ENCODE measurements around the gene SPG11. TPM values are rescaled to one million over a fixed set of nuclear protein-coding genes. Genes with fewer than 3 reads are reported as not detected.

Gene SPG11
- total RNA-seq, 1 experiment from 2014 or later, result 55.0 TPM

GRCh38 chr15:44516436-44516835 is 147.0 kb downstream of the SPG11 start:
- intact Hi-C loops (cut with micrococcal nuclease; ENCODE audit: unreplicated experiment), result no loop called here
- no peak overlapping the region for H3K27ac ChIP-seq (ENCODE audit: low read length)
- no peaks in the 10 kb centered on the region for H3K27me3 ChIP-seq (ENCODE audit: control insufficient read depth, insufficient read depth, low read length)
- no peaks in the 10 kb centered on the region for H3K4me1 ChIP-seq (ENCODE audit: control insufficient read depth, insufficient read depth, low read length)
- CTCF ChIA-PET, result no interaction called here
- H3K9me3 ChIP-seq (ENCODE audit: control insufficient read depth, insufficient read depth, low read depth, low read length), result no peaks in the 10 kb centered on the region
- POLR2A ChIA-PET, result interaction anchor here (0.6 kb wide), 1 partner anchor 163 kb away, joined by 3 read pairs; no protein-coding TSS in a partner anchor
- in situ Hi-C loops (cut with HindIII; ENCODE audit: low pct_unique_long_range_greater_than_20kb, low sequenced_read_pairs), result no loop called here
- H3K36me3 ChIP-seq (ENCODE audit: control insufficient read depth, insufficient read depth, low read length), result peaks cover 29% of the 10 kb centered on the region; the same call in 1 of the 2 replicates
- ATAC-seq (no peak), DNase-seq (ENCODE audit: low read depth, low spot score) (no peak)
- TF ChIP-seq SIN3A (IDR thresholded peaks at IDR 0.05; ENCODE audit: borderline replicate concordance, insufficient read depth, low read depth, low read length), result no peak
- TF ChIP-seq REST (IDR thresholded peaks at IDR 0.05; ENCODE audit: insufficient read depth in 1 of 2, low read depth in 2 of 2, low read length in 1 of 2), result no peak
- TF ChIP-seq TCF7L2 (IDR thresholded peaks at IDR 0.05; ENCODE audit: low read depth, low read length), result no peak
- no peak for TF ChIP-seq CTCF (IDR thresholded peaks at IDR 0.05)
- TF ChIP-seq POLR2AphosphoS5 (IDR thresholded peaks at IDR 0.05; ENCODE audit: low read depth, low read length), result no peak
- BruUV-seq (replicated peaks), result no TSS peak
- no peak overlapping the region for H3K4me3 ChIP-seq (ENCODE audit: low read depth in 2 of 2, low read length in 2 of 2)

Other genes starting within 250 kb of the SPG11 start
- 70.6 TPM for gene CTDSPL2, start 236.0 kb downstream of the SPG11 start, total RNA-seq (2021; ENCODE audit: unreplicated experiment)
- 128 TPM for gene EIF3J, start 126.5 kb downstream of the SPG11 start, total RNA-seq (2021; ENCODE audit: unreplicated experiment)
- 0.49 TPM for gene PATL2, start 47.7 kb upstream of the SPG11 start, total RNA-seq (2021; ENCODE audit: unreplicated experiment)
- gene B2M, start 47.9 kb upstream of the SPG11 start, total RNA-seq (2021; ENCODE audit: unreplicated experiment), result 914 TPM
- 16.7 TPM for gene TRIM69, start 72.9 kb upstream of the SPG11 start, total RNA-seq (2021; ENCODE audit: unreplicated experiment)

Data from Panc1 (cell line).